K562 (cell line): ENCODE data around the gene GBA2. TPM values are rescaled to one million over a fixed set of nuclear protein-coding genes. Genes with fewer than 3 reads are reported as not detected.

Experiments
- ATAC-seq: fragments of 200-7000 bp; cut with Tn5 transposase; 3 replicates; pipeline ENCODE4 v1.9.1; 2020; ENCODE audit warnings: moderate library complexity
- BruUV-seq: library from RNA; stranded (reverse); fragments of 400-500 nt; replicated peaks from 2 replicates; lab custom pipeline; 2021; lab: Mats Ljungman, UMichigan
- CTCF ChIA-PET: fragments of 300-600 bp; formaldehyde crosslinking; extraction: SDS; loops from one replicate; lab custom pipeline; 2021; ENCODE audit warnings: low intra/inter-chr PET ratio; lab: Yijun Ruan, JAX
- POLR2A ChIA-PET: fragments of 300-600, 350-650 bp; sonication (Branson Sonifier 250); formaldehyde crosslinking; extraction: SDS; loops from one replicate; lab custom pipeline; 2021; ENCODE audit warnings: antibody characterized with exemption, inconsistent platforms; lab: Yijun Ruan, JAX
- DNase-seq, 4 experiments: peaks; one replicate each; pipeline versions ENCODE4 v3.0.0 to v3.0.0-alpha.2; 2011 to 2018; ENCODE audit warnings: low spot score in 3 of 4, mixed read lengths in 3 of 4; ENCODE audit errors: extremely low read depth in 1 of 4
- FAIRE-seq: peaks from 2 replicates; lab custom pipeline; 2011; peaks lifted over from hg19 to GRCh38; lab: Jason Lieb, UNC
- H2AFZ ChIP-seq: 2 replicates; pipeline ENCODE4 v1.6.0; 2011; ENCODE audit warnings: low read depth, low read length, control low read depth, inconsistent platforms
- H3K27ac ChIP-seq: fragments of 200-600 bp; 3 replicates; pipeline ENCODE4 v1.8.0; 2011; ENCODE audit warnings: low read depth, mild to moderate bottlenecking, control low read depth, inconsistent platforms, low read length, moderate library complexity, mixed read lengths; ENCODE audit errors: extremely low read depth
- H3K27me3 ChIP-seq, 2 experiments: fragments of 300-600 bp in 1 of 2; 2 replicates in 1 of 2; 3 replicates in 1 of 2; pipeline versions ENCODE4 v1.6.0 to v1.8.0; 2011; ENCODE audit warnings: inconsistent platforms in 2 of 2, low read length in 2 of 2, mild to moderate bottlenecking in 1 of 2, mixed read lengths in 1 of 2, moderate library complexity in 1 of 2; ENCODE audit not compliant: control insufficient read depth in 2 of 2, insufficient read depth in 2 of 2
- H3K36me3 ChIP-seq: fragments of 300-600 bp; 3 replicates; pipeline ENCODE4 v1.8.0; 2011; ENCODE audit warnings: mild to moderate bottlenecking, low read length, inconsistent platforms; ENCODE audit not compliant: control insufficient read depth, insufficient read depth
- H3K4me1 ChIP-seq, 2 experiments: fragments of 200-600 bp in 1 of 2; replicated peaks in 1 of 2; 2 replicates in 1 of 2; 3 replicates in 1 of 2; pipeline versions ENCODE4 v1.5.1 to v1.8.0; 2011; ENCODE audit warnings: inconsistent platforms in 2 of 2, low read length in 2 of 2, mild to moderate bottlenecking in 1 of 2, mixed read lengths in 1 of 2, moderate library complexity in 1 of 2; ENCODE audit not compliant: control insufficient read depth in 2 of 2, insufficient read depth in 2 of 2
- H3K4me2 ChIP-seq: 2 replicates; pipeline ENCODE4 v1.6.1; 2011; ENCODE audit warnings: low read length, control low read depth, inconsistent platforms, mixed read lengths; ENCODE audit not compliant: insufficient read depth
- H3K4me3 ChIP-seq: fragments of 200-600 bp; sonication (generic), shearing (Covaris generic); 2 replicates; pipeline ENCODE4 v1.5.1; 2016; ENCODE audit warnings: control low read depth, inconsistent platforms
- H3K79me2 ChIP-seq: fragments of 200-600 bp; 3 replicates; pipeline ENCODE4 v1.8.0; 2011; ENCODE audit warnings: low read length, inconsistent platforms; ENCODE audit not compliant: control insufficient read depth, insufficient read depth
- H3K9ac ChIP-seq, 2 experiments: 2 replicates each; pipeline versions ENCODE4 v1.6.0 to v1.6.1; 2011; ENCODE audit warnings: low read depth in 2 of 2, low read length in 2 of 2, control low read depth in 1 of 2, inconsistent platforms in 1 of 2, mild to moderate bottlenecking in 1 of 2, mixed read lengths in 1 of 2; ENCODE audit not compliant: insufficient read depth in 1 of 2
- H3K9me1 ChIP-seq: one replicate; pipeline ENCODE4 v1.6.0; 2011; ENCODE audit warnings: inconsistent platforms, mild to moderate bottlenecking, low read length, moderate library complexity; ENCODE audit not compliant: control insufficient read depth, insufficient read depth
- H3K9me3 ChIP-seq: replicated peaks from 2 replicates; pipeline ENCODE4 v1.5.1; 2011; ENCODE audit warnings: low read depth, low read length, inconsistent platforms; ENCODE audit not compliant: control insufficient read depth, insufficient read depth
- H4K20me1 ChIP-seq: replicated peaks from 2 replicates; pipeline ENCODE4 v1.6.1; 2011; ENCODE audit warnings: low read length, inconsistent platforms, mixed read lengths; ENCODE audit not compliant: control insufficient read depth, insufficient read depth
- BRD4 ChIP-seq: fragments of 200-600 bp; sonication (generic); IDR thresholded peaks from 2 replicates; pipeline ENCODE4 v1.6.1; 2017; ENCODE audit warnings: inconsistent platforms
- DPF2 ChIP-seq: fragments of 450-650 bp; IDR thresholded peaks from 2 replicates; pipeline ENCODE4 v1.6.1; 2016
- KLF13 ChIP-seq: fragments of 450-650 bp; IDR thresholded peaks from 2 replicates; pipeline ENCODE4 v1.6.1; 2016; ENCODE audit warnings: missing genetic modification characterization, low read depth, mild to moderate bottlenecking, missing compliant biosample characterization, moderate library complexity, borderline replicate concordance
- MEIS2 ChIP-seq: fragments of 450-650 bp; IDR thresholded peaks from 2 replicates; pipeline ENCODE4 v1.6.1; 2014; ENCODE audit warnings: mild to moderate bottlenecking; ENCODE audit not compliant: partially characterized antibody
- RBM25 ChIP-seq: fragments of 200-400 bp; formaldehyde crosslinking; IDR thresholded peaks from 2 replicates; pipeline ENCODE4 v1.6.1; 2018; ENCODE audit warnings: low read length, low read depth, moderate library complexity; ENCODE audit not compliant: severe bottlenecking
- SPI1 ChIP-seq: IDR thresholded peaks from 2 replicates; pipeline ENCODE4 v1.6.1; 2011; ENCODE audit warnings: low read depth, low read length, control low read depth, borderline replicate concordance
- ZBTB7A ChIP-seq: IDR thresholded peaks from 2 replicates; pipeline ENCODE4 v1.6.1; 2011; ENCODE audit warnings: low read depth, mild to moderate bottlenecking, low read length, moderate library complexity, borderline replicate concordance; ENCODE audit not compliant: control insufficient read depth
- ZC3H11A ChIP-seq: IDR thresholded peaks from 2 replicates; pipeline ENCODE4 v1.6.1; 2012; ENCODE audit warnings: low read depth, low read length, improper control_type of control experiment
- ZNF583 ChIP-seq: fragments of 250-450 bp; sonication (Bioruptor Pico); IDR thresholded peaks from 2 replicates; pipeline ENCODE4 v1.4.0; 2020
- ZNF655 ChIP-seq: fragments of 250-450 bp; sonication (Bioruptor Pico); IDR thresholded peaks from 2 replicates; pipeline ENCODE4 v1.5.0; 2021
- WGBS: fragments of 100-300 bp; shearing (Covaris generic); methylation state at CpG from one replicate; pipeline ENCODE4 v1.1.6; 2016; ENCODE audit warnings: low coverage, mixed read lengths; ENCODE audit not compliant: insufficient coverage; ENCODE audit errors: missing lambda C conversion rate; 5-methylcytosine and 5-hydroxymethylcytosine counted together
- in situ Hi-C: fragments of 300-500 bp; cut with MboI; formaldehyde crosslinking; loops from 4 replicates; pipeline ENCODE4 v1.15.0; 2018; ENCODE audit warnings: inconsistent platforms, mixed read lengths
- intact Hi-C: fragments of 100-400 bp; cut with micrococcal nuclease; formaldehyde crosslinking; loops from 2 replicates; pipeline ENCODE4 v1.14.2; 2022
- polyA plus RNA-seq, 8 experiments: library from polyadenylated mRNA; depleted of rRNA in 4 of 8; stranded (reverse) in 5 of 8; unstranded in 3 of 8; fragments of >200 nt; fragmentation: Nextera tagmentation in 2 of 8; fragmentation: Illumina TruSeq in 1 of 8; extraction: Ambion mirVana in 2 of 8; extraction: Trizol in 1 of 8; gene quantifications; 2 replicates each; pipeline versions ENCODE4 v1.2.1 to v1.2.3, GENCODE V29; 2011 to 2014; ENCODE audit warnings: inconsistent platforms in 1 of 8, missing spikeins in 1 of 8
- total RNA-seq, 7 experiments: library from RNA; depleted of rRNA in 6 of 7; stranded (reverse); fragments of >200 nt in 6 of 7; fragmentation: Illumina TruSeq in 2 of 7; extraction: Trizol in 2 of 7; gene quantifications; 2 replicates each; pipeline versions ENCODE4 v1.2.1 to v1.2.3, GENCODE V29; 2011 to 2021; ENCODE audit warnings: low replicate concordance in 1 of 7
- TF ChIP-seq, protein P1 (sequence below): fragments of 250-450 bp; sonication (Bioruptor Pico); IDR thresholded peaks from 2 replicates; pipeline ENCODE4 v1.4.0; 2020; ENCODE audit warnings: mild to moderate bottlenecking, moderate library complexity
- TF ChIP-seq, protein P2 (sequence below): fragments of 250-450 bp; sonication (Bioruptor Pico); IDR thresholded peaks from 2 replicates; pipeline ENCODE4 v1.8.0; 2021; ENCODE audit warnings: mild to moderate bottlenecking, moderate library complexity
- TF ChIP-seq, protein P3 (sequence below): sonication (generic); formaldehyde crosslinking; IDR thresholded peaks from 2 replicates; pipeline ENCODE4 v1.8.0; 2022; ENCODE audit warnings: mild to moderate bottlenecking, missing genetic modification reagents

GBA2 gene
- total and polyA plus RNA-seq, 9 of the 15 experiments (the other 6 are each of a cell fraction or from before 2014, with no cell fraction given), result 14.1 to 60.4 (median 32.1) TPM

DNA sequence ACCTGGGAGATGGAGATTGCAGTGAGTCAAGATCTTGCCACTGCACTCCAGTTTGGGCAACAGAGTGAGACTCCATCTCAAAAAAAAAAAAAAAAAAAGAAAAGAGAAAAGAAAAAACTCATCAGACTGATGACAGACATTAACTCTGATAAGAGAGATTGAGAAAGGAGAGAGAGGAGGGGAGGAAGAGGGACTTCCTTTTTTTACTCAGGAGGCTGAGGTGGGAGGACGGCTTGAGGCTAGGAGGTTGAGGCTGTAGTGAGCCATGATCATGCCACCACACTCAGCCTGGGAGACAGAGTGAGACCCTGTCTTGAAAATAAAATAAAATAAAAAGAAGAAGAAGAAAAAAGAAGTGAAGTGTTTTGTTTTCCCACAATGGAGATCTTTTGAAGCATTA is 14.8 kb upstream of the GBA2 start:
- Histone ChIP-seq H3K4me3 (no peak overlapping the region), H4K20me1 (no peaks in the 10 kb centered on the region), H3K9ac (no peak overlapping the region), H3K4me2 (no peak overlapping the region), H3K79me2 (peaks cover 40% of the 10 kb centered on the region), H3K27me3 (no peaks in the 10 kb centered on the region), H3K36me3 (no peaks in the 10 kb centered on the region), H3K27ac (no peak overlapping the region), H2AFZ (no peak overlapping the region), H3K4me1 (no peaks in the 10 kb centered on the region), H3K9me3 (no peaks in the 10 kb centered on the region), H3K9me1 (no peaks in the 10 kb centered on the region)
- WGBS, result 80% methylated on average over 1 of the region's 1 CpG
- no peak for ATAC-seq
- FAIRE-seq, result no peak
- CTCF ChIA-PET, result no interaction called here
- TF ChIP-seq, protein P1, sequence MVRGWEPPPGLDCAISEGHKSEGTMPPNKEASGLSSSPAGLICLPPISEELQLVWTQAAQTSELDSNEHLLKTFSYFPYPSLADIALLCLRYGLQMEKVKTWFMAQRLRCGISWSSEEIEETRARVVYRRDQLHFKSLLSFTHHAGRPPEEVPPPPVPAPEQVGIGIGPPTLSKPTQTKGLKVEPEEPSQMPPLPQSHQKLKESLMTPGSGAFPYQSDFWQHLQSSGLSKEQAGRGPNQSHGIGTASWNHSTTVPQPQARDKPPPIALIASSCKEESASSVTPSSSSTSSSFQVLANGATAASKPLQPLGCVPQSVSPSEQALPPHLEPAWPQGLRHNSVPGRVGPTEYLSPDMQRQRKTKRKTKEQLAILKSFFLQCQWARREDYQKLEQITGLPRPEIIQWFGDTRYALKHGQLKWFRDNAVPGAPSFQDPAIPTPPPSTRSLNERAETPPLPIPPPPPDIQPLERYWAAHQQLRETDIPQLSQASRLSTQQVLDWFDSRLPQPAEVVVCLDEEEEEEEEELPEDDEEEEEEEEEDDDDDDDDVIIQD (CRISPR knock-in tag), result no peak
- TF ChIP-seq ZNF583 (no peak), ZBTB7A (no peak), DPF2 (no peak), ZNF655 (no peak), ZC3H11A (no peak), BRD4 (no peak), KLF13 (tag) (no peak), MEIS2 (peak; percentile 7), RBM25 (peak; percentile 12), SPI1 (peak; percentile 67; the same call in 1 of the 2 replicates)
- TF ChIP-seq, protein P2, sequence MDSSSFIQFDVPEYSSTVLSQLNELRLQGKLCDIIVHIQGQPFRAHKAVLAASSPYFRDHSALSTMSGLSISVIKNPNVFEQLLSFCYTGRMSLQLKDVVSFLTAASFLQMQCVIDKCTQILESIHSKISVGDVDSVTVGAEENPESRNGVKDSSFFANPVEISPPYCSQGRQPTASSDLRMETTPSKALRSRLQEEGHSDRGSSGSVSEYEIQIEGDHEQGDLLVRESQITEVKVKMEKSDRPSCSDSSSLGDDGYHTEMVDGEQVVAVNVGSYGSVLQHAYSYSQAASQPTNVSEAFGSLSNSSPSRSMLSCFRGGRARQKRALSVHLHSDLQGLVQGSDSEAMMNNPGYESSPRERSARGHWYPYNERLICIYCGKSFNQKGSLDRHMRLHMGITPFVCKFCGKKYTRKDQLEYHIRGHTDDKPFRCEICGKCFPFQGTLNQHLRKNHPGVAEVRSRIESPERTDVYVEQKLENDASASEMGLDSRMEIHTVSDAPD (CRISPR knock-in tag), result no peak
- TF ChIP-seq, protein P3, sequence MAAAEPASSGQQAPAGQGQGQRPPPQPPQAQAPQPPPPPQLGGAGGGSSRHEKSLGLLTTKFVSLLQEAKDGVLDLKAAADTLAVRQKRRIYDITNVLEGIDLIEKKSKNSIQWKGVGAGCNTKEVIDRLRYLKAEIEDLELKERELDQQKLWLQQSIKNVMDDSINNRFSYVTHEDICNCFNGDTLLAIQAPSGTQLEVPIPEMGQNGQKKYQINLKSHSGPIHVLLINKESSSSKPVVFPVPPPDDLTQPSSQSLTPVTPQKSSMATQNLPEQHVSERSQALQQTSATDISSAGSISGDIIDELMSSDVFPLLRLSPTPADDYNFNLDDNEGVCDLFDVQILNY (CRISPR knock-in tag), result no peak
- DNase-seq, result no peak
- intact Hi-C loops (no loop called here), in situ Hi-C loops (no loop called here)
- BruUV-seq, result no TSS peak
- POLR2A ChIA-PET, result no interaction called here
